NCI-H146 treated with DMSO at 0.1 percent for 48 hours (cell line): Measurements from ENCODE around the gene CCDC197.

Experiments used
- DNase-seq: peaks from one replicate; lab custom pipeline; 2025; ENCODE audit not compliant: unreplicated experiment; lab: John Stamatoyannopoulos, UW

Gene CCDC197

GRCh38 chr14:93998871-93999403, 1.8 kb downstream of the CCDC197 start:
- no peak for DNase-seq

- no peak for DNase-seq
Measured at GRCh38 chr14:93999573-93999972, 2.5 kb downstream of the CCDC197 start.

- DNase-seq, result no peak
Measured at GRCh38 chr14:94000267-94000666, 3.2 kb downstream of the CCDC197 start.

- no peak for DNase-seq
Measured at GRCh38 chr14:94001016-94001415, 3.9 kb downstream of the CCDC197 start.

DNA sequence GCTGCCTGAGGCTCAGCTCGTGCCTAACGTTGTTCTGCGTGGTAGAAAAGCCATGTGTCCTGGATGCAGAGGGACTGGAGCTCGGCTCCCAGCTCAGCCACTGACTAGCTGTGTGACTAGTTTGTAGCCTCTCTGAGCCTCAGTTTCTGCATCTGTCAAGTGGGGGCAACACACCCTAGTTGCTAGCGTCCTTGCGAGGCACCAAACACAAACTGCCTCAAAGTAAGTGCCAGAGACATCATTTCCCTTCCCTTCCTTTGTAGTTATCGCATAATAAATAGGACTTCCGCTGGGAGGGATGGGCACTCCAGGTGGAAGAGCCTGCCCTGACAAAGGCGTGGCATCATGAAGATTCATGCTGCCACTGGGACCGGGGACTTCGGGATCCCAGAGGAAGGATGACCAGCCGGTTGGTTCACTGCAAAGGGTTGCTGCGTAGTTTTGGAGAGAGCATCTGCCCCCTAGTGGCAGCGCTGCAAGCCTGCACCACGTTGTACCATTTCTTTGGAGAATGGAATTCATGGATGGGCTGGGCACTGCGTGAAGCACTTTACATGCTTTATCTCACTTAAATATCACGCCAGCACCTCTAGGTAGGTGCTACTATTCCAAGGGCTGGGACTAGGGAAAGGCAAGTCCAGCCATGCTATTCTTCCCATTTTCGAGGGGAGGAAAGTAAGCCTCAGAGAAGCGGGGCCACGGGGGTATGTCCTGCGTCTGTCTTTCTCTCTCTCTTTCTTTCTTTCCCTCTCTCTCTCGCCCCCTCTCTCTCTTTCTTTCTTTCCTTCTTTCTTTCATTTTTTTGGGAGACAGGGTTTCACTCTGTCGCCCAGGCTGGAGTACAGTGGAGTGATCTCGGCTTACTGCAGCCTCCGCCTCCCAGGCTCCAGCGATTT, 4.6 kb downstream of the CCDC197 start:
- DNase-seq, result no peak

DNA sequence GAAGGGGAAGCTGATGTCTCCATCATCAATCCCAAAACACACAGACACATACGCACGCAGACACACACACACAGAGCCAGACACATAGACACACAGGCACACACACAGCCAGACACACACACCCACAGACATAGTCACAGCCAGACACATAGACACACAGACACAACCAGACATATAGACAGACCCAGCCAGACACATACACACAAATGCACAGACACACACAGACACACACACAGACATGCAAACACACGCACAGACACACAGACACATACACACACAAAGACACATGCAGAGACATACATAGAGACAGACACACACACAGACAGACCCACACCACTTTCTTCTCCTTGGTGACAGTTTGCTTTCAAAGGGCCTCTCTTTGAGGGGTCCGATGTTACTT, 6.3 kb downstream of the CCDC197 start:
- no peak for DNase-seq

DNA sequence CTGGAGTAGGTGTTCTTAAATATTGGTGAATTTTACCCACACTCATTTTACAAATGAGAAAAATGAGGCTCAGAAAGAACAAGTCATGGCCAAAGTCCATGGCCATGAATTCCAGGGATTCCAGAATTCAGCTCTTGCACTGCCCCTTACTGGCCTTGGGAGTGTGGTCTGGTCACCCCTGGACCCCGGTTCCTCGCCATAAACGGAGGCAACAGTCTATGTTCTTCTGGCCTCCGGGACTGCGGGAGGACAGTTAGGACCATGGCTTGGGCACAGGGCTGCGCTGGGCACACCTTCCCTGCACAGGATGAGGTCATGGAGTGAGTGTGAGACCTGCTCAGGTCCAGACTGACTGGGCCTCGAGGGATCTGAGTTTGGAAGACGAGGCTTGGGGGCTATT, 6.9 kb downstream of the CCDC197 start:
- DNase-seq, result no peak

- no peak for DNase-seq
Measured at GRCh38 chr14:94005324-94006073, 8.4 kb downstream of the CCDC197 start.

DNA sequence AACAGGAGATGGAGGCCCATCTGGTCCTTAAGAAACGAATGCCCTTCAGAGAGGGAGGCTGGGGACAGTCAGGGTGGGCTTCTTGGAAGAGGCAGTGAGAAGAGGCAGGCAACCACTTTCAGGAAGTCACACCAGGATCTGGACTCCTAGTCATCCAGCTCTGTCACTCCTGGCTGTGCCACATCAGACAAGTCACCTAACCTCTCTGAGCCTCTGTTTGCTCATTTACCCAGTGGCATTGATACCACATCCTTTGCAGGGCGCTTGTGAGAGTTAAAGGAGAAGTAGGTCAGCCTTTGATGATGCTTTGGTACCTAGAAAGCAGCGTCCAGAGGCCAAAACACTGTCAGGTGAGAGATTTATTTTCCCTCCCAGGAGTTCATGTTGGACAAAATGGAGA, 11.1 kb downstream of the CCDC197 start:
- DNase-seq, result no peak

- DNase-seq, result no peak
Measured at GRCh38 chr14:94009767-94010166, 12.7 kb downstream of the CCDC197 start.

DNA sequence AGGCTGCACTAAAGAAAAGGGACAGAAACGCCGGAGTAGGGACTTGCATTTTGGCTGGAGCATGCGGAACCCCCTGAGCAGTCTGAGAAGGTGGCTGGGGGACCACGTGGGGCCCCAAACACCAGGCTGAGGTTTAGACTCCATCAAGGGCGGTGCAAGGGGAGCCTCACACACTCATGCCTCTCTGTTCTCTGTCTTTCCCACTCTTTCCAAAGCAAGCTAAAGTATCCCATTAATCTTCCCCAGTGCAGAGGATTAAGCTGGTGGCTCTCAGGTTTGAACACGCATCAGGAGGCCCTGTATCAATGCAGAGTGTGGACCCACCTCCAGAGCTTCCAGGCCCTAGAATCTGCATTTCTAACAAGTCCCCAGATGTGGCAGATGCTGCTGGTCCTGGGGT, 13.5 kb downstream of the CCDC197 start:
- DNase-seq, result no peak

GRCh38 chr14:94011795-94012194, 14.7 kb downstream of the CCDC197 start:
- no peak for DNase-seq

DNA sequence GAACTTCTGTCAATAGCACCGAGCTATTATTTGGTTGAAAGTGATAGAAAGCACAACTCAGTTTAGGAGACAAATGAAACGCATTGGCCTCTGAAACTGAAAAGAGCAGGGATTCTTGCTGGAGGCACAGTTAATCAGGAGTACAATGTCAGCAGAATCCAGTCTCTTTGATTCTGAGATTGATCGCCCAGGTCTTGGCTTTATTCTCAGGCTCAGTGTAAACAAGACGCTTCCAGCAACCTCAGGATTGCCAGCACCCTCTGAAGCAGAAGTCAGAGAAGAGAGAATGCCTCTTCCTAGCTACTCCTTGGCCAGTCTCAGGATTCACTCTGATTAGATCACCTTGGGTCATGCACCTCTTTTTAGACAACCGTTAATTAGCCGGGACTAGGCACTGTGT, 17.3 kb downstream of the CCDC197 start:
- DNase-seq, result no peak

DNA sequence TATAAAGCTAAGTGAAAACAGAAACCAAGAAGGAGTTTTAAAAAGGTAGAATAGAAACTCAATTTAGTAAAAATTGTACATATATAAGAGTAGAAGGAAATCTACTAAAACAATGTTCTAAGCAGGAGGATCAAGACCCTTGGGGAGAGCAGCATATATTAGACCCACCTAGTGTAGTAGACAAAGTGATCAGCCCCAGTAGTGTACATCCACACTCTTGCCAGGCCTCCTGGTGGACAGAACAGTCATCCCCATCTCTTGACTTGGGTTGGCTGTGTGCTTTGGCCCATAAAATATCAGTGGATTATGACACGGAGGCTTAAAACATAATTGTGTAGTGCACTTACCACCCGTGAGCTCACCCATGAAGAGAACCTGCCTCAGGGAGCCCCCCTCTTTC, 18.1 kb downstream of the CCDC197 start:
- DNase-seq, result no peak

DNA sequence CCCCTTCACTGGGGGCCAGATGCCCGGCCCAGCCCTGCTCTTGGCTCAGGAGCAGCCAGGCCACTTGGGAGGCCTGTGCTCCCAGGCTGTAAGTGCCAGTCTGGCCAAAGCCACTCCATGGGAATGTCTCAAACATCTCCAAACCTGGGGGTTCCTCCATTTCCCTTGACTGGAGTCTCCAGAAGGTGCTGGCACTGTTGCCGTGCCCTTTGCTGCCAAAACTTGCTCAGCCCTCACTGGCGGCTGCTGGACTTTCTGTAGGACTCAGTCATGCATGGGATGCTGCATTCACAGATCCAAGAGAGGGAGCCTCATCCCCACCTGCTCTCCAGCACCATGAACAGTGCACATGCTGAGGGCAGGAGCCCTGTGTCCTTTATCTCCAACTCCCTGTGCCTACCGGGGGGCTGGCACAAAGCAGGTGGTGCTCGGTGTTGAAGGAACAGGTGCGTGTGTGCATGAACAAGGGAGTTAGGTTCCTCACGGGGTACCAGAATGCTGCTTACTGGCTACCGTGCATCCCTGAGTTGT, 19.4 kb downstream of the CCDC197 start:
- no peak for DNase-seq

GRCh38 chr14:94018308-94018707, 21.2 kb downstream of the CCDC197 start:
- no peak for DNase-seq

- no peak for DNase-seq
Measured at GRCh38 chr14:94019329-94019728, 22.2 kb downstream of the CCDC197 start.

DNA sequence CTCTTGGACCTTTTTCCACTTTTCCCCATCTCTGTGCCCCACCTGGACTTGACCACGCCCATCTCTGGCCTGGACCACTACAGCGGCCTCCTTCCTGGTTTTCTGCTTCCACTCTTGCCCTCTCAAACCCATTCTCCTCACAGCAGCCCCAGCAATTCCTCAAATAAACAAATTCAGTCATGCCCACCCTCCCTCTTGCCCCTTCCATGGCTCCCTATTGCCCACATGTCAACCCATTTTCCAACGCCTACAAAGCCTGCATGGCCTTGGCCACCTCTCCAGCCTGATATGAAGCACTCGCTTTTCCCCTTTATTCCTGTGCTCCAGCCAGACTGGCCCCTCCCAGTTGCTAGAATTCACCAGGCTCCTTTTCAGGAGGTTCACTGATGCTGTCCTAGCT, 23.2 kb downstream of the CCDC197 start:
- DNase-seq, result no peak

DNA sequence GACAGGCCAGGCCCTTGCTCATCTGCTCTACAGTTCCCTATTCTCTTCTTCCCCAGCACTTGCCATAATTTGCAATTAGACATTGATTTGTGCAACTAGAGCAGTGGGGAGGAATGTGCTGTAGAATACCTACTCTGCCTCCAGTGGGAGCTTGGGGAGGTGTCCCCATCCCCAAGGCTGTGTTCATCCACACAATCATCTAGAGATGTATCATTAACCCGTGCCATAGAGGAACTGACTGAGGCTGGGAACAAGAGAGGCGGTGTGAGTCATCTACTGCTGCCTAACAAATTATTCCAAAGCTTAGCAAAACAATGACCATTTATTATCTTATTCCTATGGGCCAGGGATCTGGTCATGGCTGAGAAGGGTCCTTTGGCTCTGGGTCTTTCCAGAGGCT, 23.9 kb downstream of the CCDC197 start:
- no peak for DNase-seq

DNA sequence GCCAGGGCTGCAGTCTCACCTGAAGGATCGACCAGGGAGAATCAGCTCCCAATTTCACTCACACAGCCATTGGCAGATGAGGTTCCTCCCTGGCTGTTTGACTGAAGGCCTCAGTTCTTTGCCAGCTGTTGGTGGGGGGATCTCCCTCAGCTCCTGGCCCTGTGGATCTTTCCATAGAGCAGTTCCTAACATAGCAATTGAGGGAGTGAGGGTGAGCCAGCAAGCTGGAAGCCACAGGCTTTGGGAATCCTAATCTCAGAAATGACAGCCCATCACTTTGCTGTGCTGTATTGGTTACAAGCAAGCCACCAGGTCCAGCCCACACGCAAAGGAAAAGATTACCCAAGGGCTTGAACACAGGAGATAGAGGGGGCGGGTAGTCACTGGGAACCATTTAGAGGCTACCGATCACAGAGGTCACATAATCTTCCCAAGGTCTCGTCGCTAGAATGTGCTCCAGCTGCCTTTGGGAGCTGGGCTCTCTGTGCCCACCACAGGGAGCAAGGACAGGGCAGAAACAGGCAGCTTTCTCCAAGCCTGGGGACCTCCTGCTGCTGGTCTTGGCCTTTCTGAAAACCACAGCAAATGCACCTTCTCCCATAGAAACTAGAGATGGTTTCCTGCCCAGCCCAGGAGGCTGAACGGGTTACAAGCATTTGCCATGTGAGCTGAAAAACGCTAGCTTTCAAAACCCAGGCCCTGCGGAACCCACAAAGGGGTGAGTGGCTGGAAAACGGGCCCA, 24.5 kb downstream of the CCDC197 start:
- DNase-seq, result no peak
